Measurements from ENCODE around the gene SLC22A3.

DNA sequence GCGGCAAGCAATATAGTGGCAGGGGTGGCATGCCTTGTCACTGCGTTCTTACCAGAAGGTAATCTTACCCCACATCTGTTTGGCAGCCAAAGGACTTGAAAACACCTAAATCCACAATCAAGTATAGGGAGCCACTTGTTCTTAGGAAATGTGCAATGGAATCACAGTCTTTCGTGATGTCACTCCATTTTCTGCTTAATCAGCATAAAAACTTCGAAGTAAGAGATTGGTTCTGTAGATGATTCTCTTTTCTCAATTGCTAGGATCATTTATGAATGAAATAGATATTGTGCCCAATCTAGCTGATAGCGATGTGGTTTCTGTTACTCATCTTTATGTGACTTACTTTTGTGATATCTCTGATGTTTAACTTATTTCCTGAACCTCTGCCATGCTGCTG lies 89.0 kb downstream of the SLC22A3 start:
- TF ChIP-seq, protein P1, sequence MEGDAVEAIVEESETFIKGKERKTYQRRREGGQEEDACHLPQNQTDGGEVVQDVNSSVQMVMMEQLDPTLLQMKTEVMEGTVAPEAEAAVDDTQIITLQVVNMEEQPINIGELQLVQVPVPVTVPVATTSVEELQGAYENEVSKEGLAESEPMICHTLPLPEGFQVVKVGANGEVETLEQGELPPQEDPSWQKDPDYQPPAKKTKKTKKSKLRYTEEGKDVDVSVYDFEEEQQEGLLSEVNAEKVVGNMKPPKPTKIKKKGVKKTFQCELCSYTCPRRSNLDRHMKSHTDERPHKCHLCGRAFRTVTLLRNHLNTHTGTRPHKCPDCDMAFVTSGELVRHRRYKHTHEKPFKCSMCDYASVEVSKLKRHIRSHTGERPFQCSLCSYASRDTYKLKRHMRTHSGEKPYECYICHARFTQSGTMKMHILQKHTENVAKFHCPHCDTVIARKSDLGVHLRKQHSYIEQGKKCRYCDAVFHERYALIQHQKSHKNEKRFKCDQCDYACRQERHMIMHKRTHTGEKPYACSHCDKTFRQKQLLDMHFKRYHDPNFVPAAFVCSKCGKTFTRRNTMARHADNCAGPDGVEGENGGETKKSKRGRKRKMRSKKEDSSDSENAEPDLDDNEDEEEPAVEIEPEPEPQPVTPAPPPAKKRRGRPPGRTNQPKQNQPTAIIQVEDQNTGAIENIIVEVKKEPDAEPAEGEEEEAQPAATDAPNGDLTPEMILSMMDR (IDR thresholded peaks at IDR 0.05; ENCODE audit: low read depth, low read length, poor library complexity, severe bottlenecking) = no peak
- TF ChIP-seq EZH2phosphoT487 (IDR thresholded peaks at IDR 0.05; ENCODE audit: borderline replicate concordance, low read length) = no peak
